Bronchial epithelial cell (primary cell): ENCODE results near the gene TPP1. TPM values are rescaled to one million over a fixed set of nuclear protein-coding genes. Genes with fewer than 3 reads are reported as not detected.

Experiments
- DNase-seq: peaks from one replicate; pipeline ENCODE4 v3.0.0-alpha.2; 2010; ENCODE audit warnings: low read depth
- FAIRE-seq: peaks from 2 replicates; lab custom pipeline; 2011; peaks lifted over from hg19 to GRCh38; lab: Jason Lieb, UNC
- H3K27me3 ChIP-seq: 2 replicates; pipeline ENCODE4 v1.5.1; 2011; ENCODE audit warnings: low read length; ENCODE audit not compliant: control insufficient read depth, insufficient read depth
- H3K36me3 ChIP-seq: 2 replicates; pipeline ENCODE4 v1.5.1; 2011; ENCODE audit warnings: low read length; ENCODE audit not compliant: control insufficient read depth, insufficient read depth
- H3K4me3 ChIP-seq: 2 replicates; pipeline ENCODE4 v1.5.1; 2011; ENCODE audit warnings: mild to moderate bottlenecking, low read depth, low read length, control low read depth
- total RNA-seq: library from RNA; depleted of rRNA; stranded (reverse); fragments of >200 nt; gene quantifications from 2 replicates; pipeline ENCODE4 v1.2.1, GENCODE V29; 2014
- TF ChIP-seq, protein P1 (sequence below): IDR thresholded peaks from 2 replicates; pipeline ENCODE4 v1.5.1; 2011; ENCODE audit warnings: mild to moderate bottlenecking, moderate library complexity, low read length, control low read depth, inconsistent platforms; ENCODE audit not compliant: insufficient read depth, severe bottlenecking

The TPP1 gene
- total RNA-seq, 1 donor from 2014 or later, result 40.8 TPM

DNA sequence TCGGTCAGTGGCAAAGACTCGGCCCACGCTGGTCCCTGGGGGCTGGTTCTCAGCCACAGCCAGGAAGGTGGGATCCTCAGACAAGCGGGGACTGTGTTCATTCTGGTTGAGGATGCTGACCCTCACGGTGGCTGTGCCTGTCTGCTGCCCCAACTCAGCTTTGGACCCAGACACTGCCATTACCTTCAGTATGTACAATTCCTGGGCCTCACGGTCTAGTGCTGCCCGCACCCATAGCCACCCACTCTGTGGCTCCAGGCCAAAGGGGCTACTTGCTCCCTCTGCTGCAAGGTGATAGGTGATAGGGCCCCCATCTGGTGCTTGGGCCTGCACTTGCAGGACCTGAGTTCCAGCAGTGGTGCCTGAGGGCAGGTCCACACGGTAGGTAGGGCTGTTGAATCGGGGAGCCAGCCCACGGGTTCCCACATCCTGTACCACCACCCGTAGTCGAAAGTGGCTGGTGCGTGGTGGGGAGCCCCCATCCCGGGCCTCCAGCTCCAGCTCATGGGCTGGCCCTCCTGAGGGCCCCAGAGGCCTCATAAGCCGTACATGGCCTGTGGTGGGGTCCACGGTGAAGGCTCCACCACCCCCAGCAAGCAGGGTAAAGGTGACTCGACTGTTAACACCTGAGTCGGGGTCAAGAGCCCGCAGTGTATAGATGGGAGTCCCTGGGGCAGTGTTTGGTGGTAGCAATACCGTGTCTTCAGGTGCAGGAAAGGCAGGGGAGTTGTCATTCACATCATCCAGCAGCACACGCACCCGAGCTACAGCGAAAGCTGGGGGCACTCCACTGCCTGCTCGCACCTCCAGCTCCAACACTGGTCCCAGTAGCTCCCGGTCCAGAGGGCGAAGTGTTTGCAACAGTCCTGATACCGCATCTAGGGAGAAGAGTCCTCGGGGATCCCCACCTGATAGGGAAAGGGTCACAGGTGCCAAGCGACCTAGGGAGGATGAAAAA is 13.2 kb upstream of the TPP1 start:
- FAIRE-seq (no peak), DNase-seq (no peak)
- TF ChIP-seq, protein P1, sequence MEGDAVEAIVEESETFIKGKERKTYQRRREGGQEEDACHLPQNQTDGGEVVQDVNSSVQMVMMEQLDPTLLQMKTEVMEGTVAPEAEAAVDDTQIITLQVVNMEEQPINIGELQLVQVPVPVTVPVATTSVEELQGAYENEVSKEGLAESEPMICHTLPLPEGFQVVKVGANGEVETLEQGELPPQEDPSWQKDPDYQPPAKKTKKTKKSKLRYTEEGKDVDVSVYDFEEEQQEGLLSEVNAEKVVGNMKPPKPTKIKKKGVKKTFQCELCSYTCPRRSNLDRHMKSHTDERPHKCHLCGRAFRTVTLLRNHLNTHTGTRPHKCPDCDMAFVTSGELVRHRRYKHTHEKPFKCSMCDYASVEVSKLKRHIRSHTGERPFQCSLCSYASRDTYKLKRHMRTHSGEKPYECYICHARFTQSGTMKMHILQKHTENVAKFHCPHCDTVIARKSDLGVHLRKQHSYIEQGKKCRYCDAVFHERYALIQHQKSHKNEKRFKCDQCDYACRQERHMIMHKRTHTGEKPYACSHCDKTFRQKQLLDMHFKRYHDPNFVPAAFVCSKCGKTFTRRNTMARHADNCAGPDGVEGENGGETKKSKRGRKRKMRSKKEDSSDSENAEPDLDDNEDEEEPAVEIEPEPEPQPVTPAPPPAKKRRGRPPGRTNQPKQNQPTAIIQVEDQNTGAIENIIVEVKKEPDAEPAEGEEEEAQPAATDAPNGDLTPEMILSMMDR, result no peak
- no peaks in the 10 kb centered on the region for H3K36me3 ChIP-seq
- H3K4me3 ChIP-seq, result no peak overlapping the region
- peaks cover 19% of the 10 kb centered on the region for H3K27me3 ChIP-seq

DNA sequence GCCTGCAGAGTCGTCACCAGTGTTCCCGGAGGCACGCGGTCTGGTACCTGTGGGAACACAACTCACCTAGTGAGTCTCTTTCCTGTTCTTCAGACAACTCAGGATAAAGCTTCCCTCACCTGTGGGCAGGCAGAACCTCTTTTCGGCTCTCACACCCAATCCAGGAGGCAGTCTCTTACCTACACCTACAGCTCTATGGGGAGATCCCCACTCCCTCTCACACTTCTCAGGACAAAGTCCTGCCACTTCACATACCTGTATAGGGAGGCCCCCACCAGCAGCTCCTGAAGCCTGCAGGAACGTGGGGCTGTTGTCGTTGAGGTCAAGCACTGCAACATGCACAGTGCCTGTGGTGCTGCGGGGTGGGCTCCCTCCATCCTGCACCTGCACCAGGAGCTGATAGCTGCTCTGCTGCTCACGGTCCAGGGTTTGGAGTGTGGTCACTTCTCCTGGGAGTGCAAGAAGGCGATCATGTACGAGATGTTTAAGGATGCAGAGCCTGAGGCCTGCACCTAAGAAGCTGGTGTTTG is 12.2 kb upstream of the TPP1 start:
- DNase-seq, result no peak
- H3K4me3 ChIP-seq, result no peak overlapping the region
- TF ChIP-seq, protein P1, result no peak
- peaks cover 19% of the 10 kb centered on the region for H3K27me3 ChIP-seq
- no peaks in the 10 kb centered on the region for H3K36me3 ChIP-seq
- FAIRE-seq, result no peak

DNA sequence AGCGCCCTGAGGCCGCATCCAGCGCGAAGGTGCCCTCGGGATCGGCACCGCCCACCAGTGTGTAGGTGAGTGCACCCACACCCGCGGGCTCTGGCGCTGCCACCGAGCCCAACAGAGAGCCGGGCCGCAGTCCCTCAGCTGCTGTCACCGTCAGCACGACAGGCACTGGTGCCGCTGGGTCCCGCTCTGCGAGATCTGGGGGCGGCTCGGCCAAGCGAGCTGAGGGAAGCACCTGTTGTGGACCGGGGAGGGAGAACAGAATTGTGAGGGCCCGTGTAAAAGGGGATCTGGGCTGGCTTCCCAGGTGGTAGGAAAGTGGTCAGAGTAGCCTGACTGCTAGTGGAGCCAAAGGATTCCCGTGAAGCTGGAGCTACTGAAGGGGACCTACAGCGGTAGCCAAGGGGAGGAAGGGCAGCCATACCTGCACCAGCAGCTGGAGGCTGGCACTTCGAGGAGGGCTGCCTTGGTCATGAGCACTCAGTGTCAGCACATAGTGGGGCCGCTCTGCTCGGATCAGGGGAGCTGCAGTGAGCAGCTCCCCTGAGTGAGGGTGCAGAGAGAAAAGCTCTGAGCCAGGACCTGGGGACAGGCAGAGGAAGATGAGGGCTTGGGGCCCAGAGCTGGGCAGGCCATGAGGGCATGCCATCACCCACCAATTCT is 11.5 kb upstream of the TPP1 start:
- H3K27me3 ChIP-seq, result peaks cover 19% of the 10 kb centered on the region
- DNase-seq, result no peak
- TF ChIP-seq, protein P1, result no peak
- FAIRE-seq, result no peak
- H3K4me3 ChIP-seq, result no peak overlapping the region
- no peaks in the 10 kb centered on the region for H3K36me3 ChIP-seq

DNA sequence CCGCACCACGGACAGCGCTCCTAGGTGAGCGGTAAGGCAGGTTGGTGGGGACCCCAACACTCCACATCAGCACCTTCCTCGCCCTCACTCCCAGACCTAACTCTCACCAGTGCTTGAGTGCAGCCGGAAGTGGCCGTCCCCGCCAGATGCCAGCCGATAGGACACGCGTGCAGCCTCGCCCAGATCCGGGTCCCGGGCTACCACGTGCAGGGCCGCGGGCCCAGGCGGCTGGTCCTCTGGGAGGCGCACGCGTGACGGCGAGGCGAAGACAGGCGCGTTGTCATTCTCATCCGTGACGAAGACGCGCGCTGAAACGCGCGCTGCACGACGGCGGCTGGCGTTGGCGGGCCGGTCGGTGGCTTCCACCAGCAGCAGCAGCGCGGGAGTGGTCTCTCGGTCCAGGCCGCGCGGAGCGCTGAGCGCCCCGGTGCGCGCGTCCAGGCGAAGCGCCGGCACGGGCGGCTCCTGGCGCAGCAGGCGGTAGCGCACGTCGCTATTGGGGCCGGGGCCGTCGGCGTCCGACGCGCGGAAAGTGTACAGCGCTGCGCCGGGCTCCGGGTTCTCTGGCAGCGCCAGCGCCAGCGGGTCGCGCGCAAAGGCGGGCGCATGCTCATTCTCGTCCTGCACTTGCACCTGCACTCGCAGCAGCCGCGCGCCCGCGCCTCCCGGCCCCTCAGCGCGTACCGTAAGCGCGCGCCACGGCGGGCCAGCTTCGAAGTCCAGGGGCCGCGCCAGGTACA is 10.8 kb upstream of the TPP1 start:
- TF ChIP-seq, protein P1, result no peak
- FAIRE-seq (no peak), DNase-seq (no peak)
- Histone ChIP-seq H3K27me3 (peaks cover 19% of the 10 kb centered on the region), H3K4me3 (no peak overlapping the region), H3K36me3 (no peaks in the 10 kb centered on the region)

DNA sequence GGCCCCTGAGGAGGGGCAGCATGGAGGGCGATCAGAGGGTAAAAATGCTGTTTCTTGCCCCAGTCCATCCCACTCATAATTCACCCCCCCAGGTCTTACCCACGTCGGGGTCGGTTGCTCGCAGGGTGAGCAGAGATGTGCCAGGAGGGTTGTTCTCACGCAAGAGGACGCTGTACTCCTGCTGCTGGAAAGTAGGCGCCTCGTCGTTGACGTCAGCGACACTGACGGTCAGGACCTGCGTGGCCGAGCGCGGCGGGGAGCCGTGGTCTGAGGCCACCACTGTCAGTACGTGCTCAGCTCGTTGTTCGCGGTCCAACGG is 10.3 kb upstream of the TPP1 start:
- TF ChIP-seq, protein P1, result no peak
- DNase-seq (no peak), FAIRE-seq (no peak)
- H3K4me3 ChIP-seq, result no peak overlapping the region
- no peaks in the 10 kb centered on the region for H3K36me3 ChIP-seq
- H3K27me3 ChIP-seq, result peaks cover 19% of the 10 kb centered on the region
